ENCODE measurements around the gene GNG7.
"Not testable (repeated sequence)": the region's sequence is repeated elsewhere in the genome, so short reads cannot be mapped to it uniquely, and the experiment has no call there.

GRCh38 chr19:2622371-2622961 lies 80.0 kb downstream of the GNG7 start:
- TF ChIP-seq, protein P1, sequence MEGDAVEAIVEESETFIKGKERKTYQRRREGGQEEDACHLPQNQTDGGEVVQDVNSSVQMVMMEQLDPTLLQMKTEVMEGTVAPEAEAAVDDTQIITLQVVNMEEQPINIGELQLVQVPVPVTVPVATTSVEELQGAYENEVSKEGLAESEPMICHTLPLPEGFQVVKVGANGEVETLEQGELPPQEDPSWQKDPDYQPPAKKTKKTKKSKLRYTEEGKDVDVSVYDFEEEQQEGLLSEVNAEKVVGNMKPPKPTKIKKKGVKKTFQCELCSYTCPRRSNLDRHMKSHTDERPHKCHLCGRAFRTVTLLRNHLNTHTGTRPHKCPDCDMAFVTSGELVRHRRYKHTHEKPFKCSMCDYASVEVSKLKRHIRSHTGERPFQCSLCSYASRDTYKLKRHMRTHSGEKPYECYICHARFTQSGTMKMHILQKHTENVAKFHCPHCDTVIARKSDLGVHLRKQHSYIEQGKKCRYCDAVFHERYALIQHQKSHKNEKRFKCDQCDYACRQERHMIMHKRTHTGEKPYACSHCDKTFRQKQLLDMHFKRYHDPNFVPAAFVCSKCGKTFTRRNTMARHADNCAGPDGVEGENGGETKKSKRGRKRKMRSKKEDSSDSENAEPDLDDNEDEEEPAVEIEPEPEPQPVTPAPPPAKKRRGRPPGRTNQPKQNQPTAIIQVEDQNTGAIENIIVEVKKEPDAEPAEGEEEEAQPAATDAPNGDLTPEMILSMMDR (conservative IDR thresholded peaks at IDR 0.05; ENCODE audit: low read length): not testable (repeated sequence)
- not testable (repeated sequence) for TF ChIP-seq EZH2phosphoT487 (IDR thresholded peaks at IDR 0.05; ENCODE audit: borderline replicate concordance)
